Daoy (cell line): ENCODE results near the gene KLHL40. TPM values are rescaled to one million over a fixed set of nuclear protein-coding genes. Genes with fewer than 3 reads are reported as not detected.

ENCODE experiments used
- DNase-seq: peaks from one replicate; pipeline ENCODE4 v3.0.0-alpha.2; 2015; ENCODE audit warnings: low read depth
- total RNA-seq: library from RNA; depleted of rRNA; stranded (reverse); fragments of >200 nt; shearing (Covaris generic); gene quantifications from 2 replicates; pipeline ENCODE4 v1.2.3, GENCODE V29; 2014

KLHL40 gene
- total RNA-seq, 1 experiment from 2014 or later, result not detected

- no peak for DNase-seq
Measured at GRCh38 chr3:42668413-42668760, 16.9 kb upstream of the KLHL40 start.

- DNase-seq, result no peak
Measured at GRCh38 chr3:42668793-42669217, 16.5 kb upstream of the KLHL40 start.

GRCh38 chr3:42670051-42670576, 15.2 kb upstream of the KLHL40 start:
- DNase-seq, result no peak

- DNase-seq, result no peak
Measured at GRCh38 chr3:42670670-42671069, 14.7 kb upstream of the KLHL40 start.

- DNase-seq, result no peak
Measured at GRCh38 chr3:42672515-42672914, 12.8 kb upstream of the KLHL40 start.

- no peak for DNase-seq
Measured at GRCh38 chr3:42673082-42673481, 12.3 kb upstream of the KLHL40 start.

GRCh38 chr3:42674146-42674545, 11.2 kb upstream of the KLHL40 start:
- no peak for DNase-seq

GRCh38 chr3:42675909-42676308, 9.4 kb upstream of the KLHL40 start:
- DNase-seq, result no peak

- no peak for DNase-seq
Measured at GRCh38 chr3:42678447-42678846, 6.9 kb upstream of the KLHL40 start.

GRCh38 chr3:42680271-42680670, 5.1 kb upstream of the KLHL40 start:
- DNase-seq, result no peak

GRCh38 chr3:42680806-42681205, 4.5 kb upstream of the KLHL40 start:
- no peak for DNase-seq

- DNase-seq, result no peak
Measured at GRCh38 chr3:42681361-42682038, 3.8 kb upstream of the KLHL40 start.

- no peak for DNase-seq
Measured at GRCh38 chr3:42682301-42683070, 2.9 kb upstream of the KLHL40 start.

GRCh38 chr3:42683875-42684598, 1.3 kb upstream of the KLHL40 start:
- peak; percentile 87 for DNase-seq

- no peak for DNase-seq
Measured at GRCh38 chr3:42684632-42685362, 540 bp upstream of the KLHL40 start.

GRCh38 chr3:42685891-42686820, 819 bp downstream of the KLHL40 start:
- no peak for DNase-seq

GRCh38 chr3:42686832-42687650, 1.7 kb downstream of the KLHL40 start:
- DNase-seq, result no peak

- DNase-seq, result no peak
Measured at GRCh38 chr3:42688016-42688415, 2.7 kb downstream of the KLHL40 start.

GRCh38 chr3:42688487-42689420, 3.4 kb downstream of the KLHL40 start:
- no peak for DNase-seq
